Parathyroid adenoma (tissue), 2 donors: ENCODE measurements around the gene ARL10.
"Not testable (repeated sequence)": the region's sequence is repeated elsewhere in the genome, so short reads cannot be mapped to it uniquely, and the experiment has no call there.

ENCODE experiments used
- H2AFZ ChIP-seq: fragments of 300-600 bp; sonication (generic); one replicate; pipeline ENCODE4 v1.7.0; 2017; ENCODE audit warnings: antibody characterized with exemption, mild to moderate bottlenecking
- H3K27ac ChIP-seq: fragments of 300-600 bp; sonication (generic); one replicate; pipeline ENCODE4 v1.7.0; 2017
- H3K27me3 ChIP-seq: fragments of 300-600 bp; sonication (generic); one replicate; pipeline ENCODE4 v1.7.0; 2017; ENCODE audit warnings: low read length; ENCODE audit not compliant: control insufficient read depth, insufficient read depth
- H3K36me3 ChIP-seq: fragments of 300-600 bp; sonication (generic); one replicate; pipeline ENCODE4 v1.7.0; 2017; ENCODE audit warnings: low read length; ENCODE audit not compliant: control insufficient read depth, insufficient read depth
- H3K4me1 ChIP-seq: fragments of 300-600 bp; sonication (generic); one replicate; pipeline ENCODE4 v1.7.0; 2017; ENCODE audit warnings: control low read depth
- H3K4me2 ChIP-seq: fragments of 300-600 bp; sonication (generic); one replicate; pipeline ENCODE4 v1.7.0; 2017; ENCODE audit warnings: low read length
- H3K4me3 ChIP-seq: fragments of 300-600 bp; sonication (generic); one replicate; pipeline ENCODE4 v1.7.0; 2017; ENCODE audit warnings: low read depth, low read length
- H3K79me2 ChIP-seq: fragments of 300-600 bp; sonication (generic); one replicate; pipeline ENCODE4 v1.7.0; 2017; ENCODE audit warnings: control low read depth
- H3K9ac ChIP-seq: fragments of 300-600 bp; sonication (generic); one replicate; pipeline ENCODE4 v1.7.0; 2017; ENCODE audit warnings: mild to moderate bottlenecking
- H3K9me3 ChIP-seq: fragments of 300-600 bp; sonication (generic); one replicate; pipeline ENCODE4 v1.7.0; 2017; ENCODE audit warnings: low read length; ENCODE audit not compliant: control insufficient read depth
- TF ChIP-seq, protein P1 (sequence below): fragments of 300-600 bp; sonication (generic); IDR thresholded peaks from one replicate; pipeline ENCODE4 v1.7.0; 2017; ENCODE audit warnings: antibody characterized with exemption, mild to moderate bottlenecking
- donor health status: primary hyperparathyroidism.

The ARL10 gene

DNA sequence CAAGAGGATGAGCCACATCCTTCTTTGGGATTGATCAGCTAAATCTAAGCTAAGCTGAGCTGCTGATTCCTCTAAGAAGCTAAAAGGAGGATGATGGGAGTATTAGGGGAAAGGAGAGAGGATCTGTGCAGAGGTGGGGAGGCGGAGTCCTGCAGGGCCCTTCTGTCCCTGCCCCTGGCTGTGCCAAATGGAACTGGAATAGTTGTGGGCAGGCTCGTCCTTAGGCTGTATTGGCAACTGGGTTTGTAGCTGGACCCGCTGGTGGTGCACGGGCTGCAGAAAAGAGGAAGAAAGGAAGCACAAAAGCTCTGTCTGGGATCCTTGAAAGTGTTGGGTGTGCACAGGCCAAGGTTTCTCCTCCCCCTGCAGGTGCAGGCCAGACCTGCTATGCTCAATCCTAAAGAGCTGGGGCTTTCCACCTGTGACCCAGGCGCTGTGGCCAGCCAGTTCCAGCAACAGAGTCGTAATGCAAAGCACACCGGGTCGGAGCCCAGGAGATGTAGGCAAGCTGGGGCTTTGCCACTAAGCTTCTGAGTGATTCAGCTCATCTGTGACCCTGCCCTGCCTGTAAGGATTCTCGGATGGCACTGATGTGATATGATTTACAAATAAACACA is 41.3 kb downstream of the ARL10 start:
- Histone ChIP-seq H3K79me2 (peaks cover 32% of the 10 kb centered on the region), H3K4me3 (no peak overlapping the region), H3K36me3 (no peaks in the 10 kb centered on the region), H3K9me3 (no peaks in the 10 kb centered on the region), H3K4me2 (no peak overlapping the region), H3K27me3 (no peaks in the 10 kb centered on the region), H3K27ac (no peak overlapping the region), H3K9ac (no peak overlapping the region), H3K4me1 (peaks cover 7% of the 10 kb centered on the region), H2AFZ (no peak overlapping the region)
- TF ChIP-seq, protein P1, sequence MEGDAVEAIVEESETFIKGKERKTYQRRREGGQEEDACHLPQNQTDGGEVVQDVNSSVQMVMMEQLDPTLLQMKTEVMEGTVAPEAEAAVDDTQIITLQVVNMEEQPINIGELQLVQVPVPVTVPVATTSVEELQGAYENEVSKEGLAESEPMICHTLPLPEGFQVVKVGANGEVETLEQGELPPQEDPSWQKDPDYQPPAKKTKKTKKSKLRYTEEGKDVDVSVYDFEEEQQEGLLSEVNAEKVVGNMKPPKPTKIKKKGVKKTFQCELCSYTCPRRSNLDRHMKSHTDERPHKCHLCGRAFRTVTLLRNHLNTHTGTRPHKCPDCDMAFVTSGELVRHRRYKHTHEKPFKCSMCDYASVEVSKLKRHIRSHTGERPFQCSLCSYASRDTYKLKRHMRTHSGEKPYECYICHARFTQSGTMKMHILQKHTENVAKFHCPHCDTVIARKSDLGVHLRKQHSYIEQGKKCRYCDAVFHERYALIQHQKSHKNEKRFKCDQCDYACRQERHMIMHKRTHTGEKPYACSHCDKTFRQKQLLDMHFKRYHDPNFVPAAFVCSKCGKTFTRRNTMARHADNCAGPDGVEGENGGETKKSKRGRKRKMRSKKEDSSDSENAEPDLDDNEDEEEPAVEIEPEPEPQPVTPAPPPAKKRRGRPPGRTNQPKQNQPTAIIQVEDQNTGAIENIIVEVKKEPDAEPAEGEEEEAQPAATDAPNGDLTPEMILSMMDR = no peak

DNA sequence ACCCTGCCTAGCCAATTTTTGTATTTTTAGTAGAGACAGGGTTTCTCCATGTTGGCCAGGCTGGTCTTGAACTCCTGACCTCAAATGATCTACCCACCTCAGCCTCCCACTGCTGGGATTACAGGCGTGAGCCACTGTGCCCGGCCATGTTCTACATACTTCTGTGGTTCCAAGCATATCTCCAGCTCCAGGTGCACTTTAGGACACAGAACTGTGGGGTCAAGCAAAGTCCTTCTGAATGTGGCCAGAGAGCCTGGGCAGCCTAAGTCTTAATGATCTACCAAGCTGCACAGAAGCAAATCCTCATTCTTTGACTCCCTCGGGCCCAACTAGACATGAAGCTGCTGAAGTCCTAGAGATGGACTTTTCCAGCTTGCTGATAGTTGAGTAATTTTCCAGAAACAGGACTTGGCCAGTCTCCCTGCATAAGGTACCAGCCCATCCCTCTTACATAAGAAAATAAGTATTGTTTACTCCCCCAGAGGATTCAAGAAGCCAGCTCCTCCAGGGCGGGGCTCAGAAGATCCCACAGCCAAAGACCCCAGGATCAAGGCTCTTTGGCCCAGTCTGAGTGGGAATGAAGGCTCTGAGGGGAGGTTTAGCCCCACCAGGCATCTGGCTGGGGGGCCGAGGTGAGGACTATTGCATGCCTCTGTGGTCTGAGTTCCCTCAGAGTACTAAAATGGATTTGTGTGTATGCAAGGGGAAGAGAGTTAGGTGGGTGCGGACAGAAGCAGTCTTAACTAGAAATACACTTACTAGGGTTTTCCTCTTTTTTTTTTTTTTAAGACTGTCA is 42.4 kb downstream of the ARL10 start:
- Histone ChIP-seq H2AFZ (no peak overlapping the region), H3K9me3 (no peaks in the 10 kb centered on the region), H3K27ac (no peak overlapping the region), H3K9ac (no peak overlapping the region), H3K4me3 (no peak overlapping the region), H3K27me3 (no peaks in the 10 kb centered on the region), H3K4me1 (peaks cover 4% of the 10 kb centered on the region), H3K79me2 (peaks cover 34% of the 10 kb centered on the region), H3K36me3 (no peaks in the 10 kb centered on the region), H3K4me2 (no peak overlapping the region)
- TF ChIP-seq, protein P1 = no peak

DNA sequence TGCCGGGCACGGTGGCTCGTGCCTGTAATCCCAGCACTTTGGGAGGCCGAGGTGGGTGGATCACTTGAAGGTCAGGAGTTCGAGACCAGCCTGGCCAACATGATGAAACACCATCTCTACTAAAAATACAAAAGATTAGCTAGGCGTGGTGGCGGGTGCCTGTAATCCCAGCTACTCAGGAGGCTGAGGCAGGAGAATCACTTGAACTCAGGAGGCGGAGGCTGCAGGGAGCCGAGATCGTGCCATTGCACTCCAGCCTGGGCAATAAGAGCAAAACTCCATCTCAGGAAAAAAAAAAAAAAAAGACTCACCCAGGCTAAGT is 42.9 kb downstream of the ARL10 start:
- H3K9ac ChIP-seq, H3K9me3 ChIP-seq, H3K27ac ChIP-seq, H3K4me1 ChIP-seq, H3K36me3 ChIP-seq, H3K27me3 ChIP-seq, H3K4me3 ChIP-seq, H3K4me2 ChIP-seq, H2AFZ ChIP-seq: not testable (repeated sequence)
- H3K79me2 ChIP-seq = peaks cover 36% of the 10 kb centered on the region

DNA sequence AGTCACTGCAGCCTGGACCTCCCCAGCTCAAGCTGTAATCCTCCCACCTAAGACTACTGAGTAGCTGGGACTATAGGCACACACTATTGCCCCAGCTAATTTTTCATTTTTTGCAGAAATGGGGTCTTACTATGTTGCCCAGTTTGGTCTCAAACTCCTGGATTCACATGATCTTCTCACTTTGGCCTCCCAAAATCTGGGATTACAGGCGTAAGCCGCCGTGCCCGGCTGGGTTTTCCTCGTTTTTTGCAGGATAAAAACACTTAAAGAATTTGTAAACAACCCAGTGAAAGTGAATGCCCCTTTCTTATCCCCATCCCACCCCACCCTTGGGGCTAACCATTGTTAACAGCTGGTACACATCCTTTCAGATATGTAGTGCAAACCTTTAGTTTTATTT is 43.3 kb downstream of the ARL10 start:
- H2AFZ ChIP-seq = no peak overlapping the region
- H3K9ac ChIP-seq = no peak overlapping the region
- no peaks in the 10 kb centered on the region for H3K36me3 ChIP-seq
- H3K27ac ChIP-seq = no peak overlapping the region
- TF ChIP-seq, protein P1 = no peak
- H3K79me2 ChIP-seq = peaks cover 40% of the 10 kb centered on the region
- no peaks in the 10 kb centered on the region for H3K4me1 ChIP-seq
- no peak overlapping the region for H3K4me2 ChIP-seq
- no peaks in the 10 kb centered on the region for H3K27me3 ChIP-seq
- no peaks in the 10 kb centered on the region for H3K9me3 ChIP-seq
- no peak overlapping the region for H3K4me3 ChIP-seq

DNA sequence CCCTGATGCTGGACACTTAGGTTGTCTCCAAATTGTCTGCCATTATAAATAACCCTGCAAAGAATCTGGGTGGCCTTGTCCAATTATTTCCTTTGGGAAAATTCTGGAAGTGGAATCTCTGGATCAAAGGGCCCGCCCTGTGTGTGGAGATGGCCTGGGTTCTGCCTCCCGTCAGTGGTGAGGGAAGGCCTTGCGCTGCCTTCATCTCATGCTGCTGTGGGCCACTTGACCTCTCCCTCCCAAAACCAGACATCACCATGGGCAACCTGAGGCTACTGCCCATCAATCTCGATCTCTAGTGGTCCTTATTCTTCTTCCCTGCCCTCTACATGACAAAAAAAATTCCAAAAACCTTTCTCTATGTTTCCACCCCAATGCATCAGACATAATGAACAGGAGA is 44.5 kb downstream of the ARL10 start:
- H3K4me2 ChIP-seq = no peak overlapping the region
- no peaks in the 10 kb centered on the region for H3K9me3 ChIP-seq
- H3K27me3 ChIP-seq = no peaks in the 10 kb centered on the region
- H3K27ac ChIP-seq = no peak overlapping the region
- no peak overlapping the region for H2AFZ ChIP-seq
- H3K4me1 ChIP-seq = peaks cover 6% of the 10 kb centered on the region
- peaks cover 44% of the 10 kb centered on the region for H3K79me2 ChIP-seq
- no peak overlapping the region for H3K4me3 ChIP-seq
- TF ChIP-seq, protein P1 = no peak
- H3K36me3 ChIP-seq = no peaks in the 10 kb centered on the region
- no peak overlapping the region for H3K9ac ChIP-seq
